ENCODE data around the gene CYB5A.

The CYB5A gene

DNA sequence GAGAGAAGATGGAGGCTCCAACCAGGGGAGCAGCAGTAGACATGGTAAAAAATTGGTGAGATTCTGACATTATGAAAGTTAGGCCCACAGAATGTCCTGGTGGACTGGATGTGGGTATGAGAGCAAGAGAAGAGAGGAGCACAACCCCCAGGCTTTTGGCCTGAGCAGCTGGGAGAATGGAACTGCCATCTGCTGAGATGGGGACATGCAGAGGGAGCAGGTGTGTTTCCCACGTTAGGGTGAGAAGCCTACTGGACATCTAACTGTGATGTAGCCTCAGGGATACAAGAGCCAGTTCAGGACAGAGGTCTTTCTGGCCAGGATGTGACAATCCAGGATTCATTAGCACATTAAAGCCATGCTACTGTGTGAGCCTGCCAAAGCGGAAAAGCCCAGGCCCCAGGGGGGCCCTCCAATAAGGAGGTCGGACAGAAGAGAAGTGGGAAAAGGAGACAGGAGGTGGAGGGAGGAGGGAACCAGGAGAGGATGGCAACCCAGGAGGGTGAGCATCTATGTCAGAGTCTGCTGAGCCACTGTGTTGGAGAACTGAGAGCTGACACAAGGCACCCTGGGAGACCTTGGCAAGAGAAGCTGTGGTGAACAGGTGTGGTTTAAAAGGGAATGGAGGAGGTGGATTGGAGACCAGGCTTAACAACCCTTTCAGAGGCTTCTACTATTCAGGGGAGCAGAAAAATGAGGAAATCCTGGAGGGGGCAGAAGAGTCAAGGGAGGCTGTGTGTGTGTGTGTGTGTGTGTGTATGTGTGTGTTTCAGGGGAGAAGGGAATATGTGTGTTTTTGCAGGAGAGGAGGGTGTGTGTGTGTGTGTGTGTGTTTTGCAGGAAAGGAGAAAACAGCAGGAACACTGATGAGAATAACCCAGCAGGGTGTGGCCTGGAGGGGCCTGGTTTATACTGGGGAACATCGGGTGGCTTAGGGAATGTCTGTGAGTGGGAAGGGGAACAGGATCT, 10.5 kb downstream of the CYB5A start:
- TF ChIP-seq CTCF (IDR thresholded peaks at IDR 0.05; ENCODE audit: low read depth, low read length): no peak
- DNase-seq (ENCODE audit: low read depth, low spot score): no peak
- no peak overlapping the region for H3K4me3 ChIP-seq (ENCODE audit: low read depth, low read length)
- in situ Hi-C loops (cut with HindIII; ENCODE audit: low sequenced_read_pairs): no loop called here

GRCh38 chr18:74278983-74279382, 12.8 kb downstream of the CYB5A start:
- no peak overlapping the region for H3K4me3 ChIP-seq (ENCODE audit: low read depth, low read length)
- in situ Hi-C loops (cut with HindIII; ENCODE audit: low sequenced_read_pairs): no loop called here
- TF ChIP-seq CTCF (IDR thresholded peaks at IDR 0.05; ENCODE audit: low read depth, low read length): no peak
- DNase-seq (ENCODE audit: low read depth, low spot score): no peak

GRCh38 chr18:74278058-74278457, 13.7 kb downstream of the CYB5A start:
- in situ Hi-C loops (cut with HindIII; ENCODE audit: low sequenced_read_pairs): no loop called here
- DNase-seq (ENCODE audit: low read depth, low spot score): no peak
- TF ChIP-seq CTCF (IDR thresholded peaks at IDR 0.05; ENCODE audit: low read depth, low read length): no peak
- H3K4me3 ChIP-seq (ENCODE audit: low read depth, low read length): no peak overlapping the region

- TF ChIP-seq CTCF (IDR thresholded peaks at IDR 0.05; ENCODE audit: low read depth, low read length): no peak
- no peak overlapping the region for H3K4me3 ChIP-seq (ENCODE audit: low read depth, low read length)
- in situ Hi-C loops (cut with HindIII; ENCODE audit: low sequenced_read_pairs): no loop called here
- DNase-seq (ENCODE audit: low read depth, low spot score): no peak
These were observed 14.5 kb downstream of the CYB5A start for GRCh38 chr18:74277296-74277695.

DNA sequence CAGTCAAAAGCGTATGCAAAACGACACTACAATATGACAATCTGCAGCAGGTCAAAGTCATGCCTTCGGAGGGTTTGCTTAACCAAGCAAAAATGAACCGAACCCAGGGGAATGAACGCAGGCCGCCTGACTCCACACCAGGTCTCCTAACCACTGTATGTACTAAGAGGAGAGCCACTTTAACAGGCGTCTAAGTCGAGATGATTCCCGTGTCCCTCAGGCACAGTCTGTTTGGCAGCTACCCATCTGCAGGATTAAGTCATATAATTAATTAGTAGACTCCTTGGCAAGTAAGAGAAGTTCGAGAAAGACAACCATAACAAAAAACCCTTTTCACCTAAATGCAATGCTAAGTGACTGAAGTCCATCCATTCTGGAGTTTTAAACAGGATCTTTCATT, 15.2 kb downstream of the CYB5A start:
- H3K4me3 ChIP-seq (ENCODE audit: low read depth, low read length): no peak overlapping the region
- TF ChIP-seq CTCF (IDR thresholded peaks at IDR 0.05; ENCODE audit: low read depth, low read length): no peak
- in situ Hi-C loops (cut with HindIII; ENCODE audit: low sequenced_read_pairs): no loop called here
- DNase-seq (ENCODE audit: low read depth, low spot score): no peak

DNA sequence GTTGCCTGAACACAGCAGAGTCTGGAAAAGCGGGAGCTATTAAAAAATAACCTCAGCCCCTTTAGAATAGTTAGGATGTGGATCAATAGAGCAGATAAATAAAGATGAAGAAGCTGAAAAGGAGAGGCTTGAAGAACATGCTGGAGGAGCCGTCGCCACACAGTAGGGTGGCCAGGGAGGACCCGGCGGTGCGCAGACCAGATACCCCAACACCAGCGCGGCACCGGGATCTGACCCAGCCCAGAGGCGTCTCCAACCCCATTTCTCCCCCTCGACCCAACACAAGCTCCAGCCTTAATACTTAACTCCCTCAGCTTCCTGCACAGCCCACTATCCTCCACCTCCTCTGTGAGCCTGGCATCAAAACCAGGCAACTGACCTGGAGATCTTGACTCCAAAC, 16.0 kb downstream of the CYB5A start:
- in situ Hi-C loops (cut with HindIII; ENCODE audit: low sequenced_read_pairs): no loop called here

More for the DNA sequence above, 16.0 kb downstream of the CYB5A start:
- no peak overlapping the region for H3K4me3 ChIP-seq (ENCODE audit: low read depth, low read length)
- no peak for TF ChIP-seq CTCF (IDR thresholded peaks at IDR 0.05; ENCODE audit: low read depth, low read length)
- no peak for DNase-seq (ENCODE audit: low read depth, low spot score)
